NCI-H524 (cell line): ENCODE results near the gene TPD52L1.
A peak's percentile ranks its signal among the peaks of the same experiment; 100 is the strongest.
"Not testable (repeated sequence)": the region's sequence is repeated elsewhere in the genome, so short reads cannot be mapped to it uniquely, and the experiment has no call there.

Experiments
- DNase-seq, 2 experiments: peaks; one replicate each; lab custom pipeline; 2025; lab: John Stamatoyannopoulos, UW

TPD52L1 gene, protein sequence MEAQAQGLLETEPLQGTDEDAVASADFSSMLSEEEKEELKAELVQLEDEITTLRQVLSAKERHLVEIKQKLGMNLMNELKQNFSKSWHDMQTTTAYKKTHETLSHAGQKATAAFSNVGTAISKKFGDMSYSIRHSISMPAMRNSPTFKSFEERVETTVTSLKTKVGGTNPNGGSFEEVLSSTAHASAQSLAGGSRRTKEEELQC

DNA sequence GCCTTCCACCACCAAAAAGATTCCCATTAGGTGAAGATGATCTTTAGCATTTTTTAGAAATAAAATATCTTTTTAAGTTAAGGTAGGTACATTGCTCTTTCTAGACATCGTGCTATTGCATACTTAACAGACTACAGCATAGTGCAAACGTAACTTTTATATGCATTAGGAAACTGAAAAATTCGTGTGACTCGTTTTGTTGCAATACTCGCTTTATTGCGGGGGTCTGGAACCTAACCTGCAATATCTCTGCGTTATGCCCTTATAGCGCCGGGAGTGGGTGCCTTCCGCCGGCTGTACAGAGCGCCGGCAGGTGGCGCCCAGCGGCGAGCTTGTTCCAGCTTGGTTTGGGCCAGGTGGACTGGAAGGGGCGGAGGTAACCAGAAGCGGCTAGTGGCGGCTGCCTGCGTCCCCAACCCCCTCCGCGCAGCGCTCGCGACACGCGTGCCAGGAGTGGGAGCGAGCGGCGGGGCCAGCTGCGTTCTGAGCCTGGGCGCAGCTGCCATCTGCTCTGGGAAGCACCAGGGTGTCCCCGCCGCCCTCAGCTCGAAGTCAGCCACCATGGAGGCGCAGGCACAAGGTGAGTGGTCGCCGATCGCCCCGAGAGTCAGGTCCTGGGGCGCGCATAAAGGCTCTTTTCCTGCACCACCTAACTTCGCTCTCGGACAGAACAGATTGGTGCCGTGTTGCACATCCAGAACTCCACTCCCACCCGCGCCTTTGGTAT is at the start of gene TPD52L1:
TPD52L1 (plus strand) TSS at position 383 of the 727 bp plus-strand sequence; CDS start at position 562, 179 bp downstream.
- DNase-seq, result peak; percentile 81 to 94

DNA sequence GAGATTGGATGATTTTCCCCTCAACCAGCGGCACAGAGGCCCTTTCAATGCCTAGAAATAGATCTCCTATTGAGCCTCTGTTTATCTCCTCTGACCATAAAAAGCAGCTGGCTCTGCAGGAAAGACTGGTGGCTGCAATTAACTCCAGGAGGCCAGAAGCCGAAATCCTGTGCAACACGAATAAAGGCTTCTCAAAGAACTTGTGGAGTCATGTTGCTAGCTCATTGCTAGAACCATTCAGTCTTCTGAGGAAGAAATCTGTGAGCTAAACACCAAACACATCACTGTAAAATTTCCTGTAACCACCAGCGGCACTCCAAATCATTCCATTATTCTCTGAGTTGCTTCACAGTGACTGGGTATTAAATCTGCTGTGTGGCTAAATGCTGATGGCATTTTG is 49.1 kb upstream of the TPD52L1 start:
- peak in 1 of 2 experiments; percentile 13 for DNase-seq

DNA sequence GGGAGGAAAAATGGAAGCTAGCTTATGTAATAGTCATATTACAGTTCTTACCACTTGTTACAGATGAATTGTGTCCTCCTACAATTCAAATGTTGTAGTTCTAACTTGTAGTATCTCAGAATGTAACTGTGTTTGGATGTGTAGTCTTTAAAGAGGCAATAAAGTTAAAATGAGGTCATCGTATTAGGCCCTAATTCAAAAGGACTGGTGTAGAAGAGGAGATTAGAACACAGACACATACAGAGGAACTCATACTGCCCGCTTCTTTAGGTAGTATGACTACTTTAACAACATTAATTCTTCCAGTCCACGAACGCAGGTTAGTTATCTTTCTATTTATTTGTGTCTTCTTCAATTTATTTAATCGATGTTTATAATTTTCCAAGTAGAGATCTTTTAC is 46.5 kb upstream of the TPD52L1 start:
- DNase-seq, result no peak

DNA sequence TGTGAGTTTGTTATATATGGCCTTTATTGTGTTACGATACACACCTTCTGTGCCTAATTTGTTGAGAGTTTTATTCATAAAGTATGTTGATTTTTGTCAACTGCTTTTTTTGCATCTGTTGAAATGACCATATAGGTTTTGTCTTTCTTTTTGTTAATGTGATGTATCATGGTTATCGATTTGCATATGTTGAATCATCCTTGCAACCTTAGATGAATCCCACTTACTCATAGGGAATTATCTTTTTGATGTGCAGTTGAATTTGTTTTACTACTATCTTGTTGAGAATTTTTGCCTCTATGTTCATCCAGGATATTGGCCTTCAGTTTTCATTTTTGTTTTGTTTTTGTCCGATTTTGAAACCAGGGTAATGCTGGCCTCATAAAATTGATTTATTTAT is 45.7 kb upstream of the TPD52L1 start:
- DNase-seq, result no peak

DNA sequence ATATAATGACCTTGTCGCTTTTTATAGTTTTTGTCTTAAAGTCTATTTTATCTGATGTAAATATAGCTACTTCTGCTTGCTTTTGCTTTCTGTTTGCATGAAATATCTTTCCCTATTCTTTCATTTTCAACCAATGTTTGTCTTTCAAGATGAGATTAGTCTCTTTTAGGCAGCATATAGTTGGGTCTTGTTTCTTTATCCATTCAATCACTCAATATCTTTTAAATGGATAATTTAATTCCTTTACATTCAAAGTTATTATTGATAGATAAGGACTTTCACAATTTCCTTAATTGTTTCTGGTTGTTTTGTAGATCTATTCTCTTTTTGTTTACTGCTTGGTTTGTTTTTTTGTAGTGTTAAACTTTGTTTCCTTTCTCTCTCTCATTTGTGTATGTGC is 43.5 kb upstream of the TPD52L1 start:
- no peak for DNase-seq

DNA sequence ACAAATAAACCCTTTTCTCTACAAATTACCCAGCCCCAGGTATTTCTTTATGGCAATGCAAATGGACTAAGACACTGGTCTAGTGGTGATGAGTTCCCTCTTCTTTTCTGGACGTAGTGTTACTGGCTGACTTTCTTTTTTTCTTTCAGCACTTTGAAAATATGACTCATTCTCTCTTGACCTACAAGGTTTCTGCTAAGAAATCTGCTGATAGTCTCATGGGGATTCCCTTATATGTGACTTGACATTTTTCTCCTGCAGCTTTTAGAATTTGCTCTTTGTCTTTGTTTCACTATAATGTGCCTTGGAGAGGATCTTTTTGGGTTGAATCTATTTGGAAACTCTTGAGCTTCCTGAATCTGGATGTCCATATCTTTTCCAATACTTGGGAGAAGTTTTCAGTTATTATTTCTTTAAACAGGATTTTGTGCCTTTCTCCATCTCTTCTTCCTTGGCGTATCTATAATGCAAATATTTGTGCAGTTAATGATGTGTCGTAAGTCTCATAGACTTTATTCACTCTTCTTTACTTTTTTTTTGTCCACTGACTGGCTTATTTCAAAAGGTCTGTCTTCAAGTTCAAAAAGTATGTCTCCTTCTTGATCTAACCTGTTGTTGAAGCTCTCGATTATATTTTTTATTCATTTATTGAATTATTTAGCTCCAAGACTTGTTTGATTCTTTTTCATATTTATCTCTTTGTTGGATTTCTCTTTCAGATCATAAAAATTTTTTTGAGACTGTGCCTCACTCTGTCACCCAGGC is 42.2 kb upstream of the TPD52L1 start:
- DNase-seq, result no peak

DNA sequence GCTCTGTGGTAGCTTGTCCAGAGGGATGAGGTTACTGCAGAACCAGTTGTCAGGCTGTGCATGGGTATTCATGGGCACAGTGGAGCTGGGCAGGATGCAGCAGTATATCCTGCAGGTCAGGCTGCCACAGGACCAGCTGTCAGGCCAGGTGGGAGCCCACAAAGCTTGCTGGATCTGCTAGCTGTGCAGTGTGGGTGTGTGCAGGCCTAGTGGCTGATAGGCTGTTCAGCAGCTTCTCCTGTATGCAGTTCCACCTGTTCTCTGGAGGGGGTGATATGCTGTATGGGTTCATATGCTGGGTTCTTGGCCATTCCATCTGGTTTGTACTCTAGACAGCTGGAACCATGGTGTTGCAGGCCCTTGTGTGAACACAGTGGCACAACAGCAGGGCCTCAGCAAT is 40.6 kb upstream of the TPD52L1 start:
- peak in 1 of 2 experiments; percentile 20 for DNase-seq

DNA sequence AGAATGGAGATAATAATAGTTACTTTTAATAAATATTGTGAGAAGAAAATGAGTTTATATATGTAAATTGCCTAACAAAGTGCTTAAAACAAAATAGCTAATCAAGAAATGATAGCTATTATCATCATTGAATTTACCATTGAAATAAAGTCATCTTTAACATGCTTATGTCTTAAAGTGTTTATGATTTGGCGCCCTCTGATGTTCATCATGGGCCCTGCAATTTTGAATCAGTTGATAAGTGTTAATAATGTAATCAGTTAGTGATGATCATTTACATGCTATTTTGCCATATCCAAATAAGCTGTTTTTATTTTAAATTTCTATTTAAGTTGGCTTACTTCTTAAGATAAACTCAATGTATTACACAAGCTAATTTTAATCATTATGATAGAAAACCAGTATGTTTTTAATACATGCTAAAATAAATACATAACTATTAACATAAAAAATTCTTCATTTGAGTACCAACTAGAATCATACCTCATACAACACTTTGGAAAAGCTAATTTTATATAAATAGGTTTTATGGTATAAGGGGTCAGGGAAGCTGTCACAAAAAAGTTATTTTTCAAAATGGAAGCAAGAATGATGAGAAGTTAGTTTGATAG is 39.2 kb upstream of the TPD52L1 start:
- peak; percentile 42 to 75 for DNase-seq

DNA sequence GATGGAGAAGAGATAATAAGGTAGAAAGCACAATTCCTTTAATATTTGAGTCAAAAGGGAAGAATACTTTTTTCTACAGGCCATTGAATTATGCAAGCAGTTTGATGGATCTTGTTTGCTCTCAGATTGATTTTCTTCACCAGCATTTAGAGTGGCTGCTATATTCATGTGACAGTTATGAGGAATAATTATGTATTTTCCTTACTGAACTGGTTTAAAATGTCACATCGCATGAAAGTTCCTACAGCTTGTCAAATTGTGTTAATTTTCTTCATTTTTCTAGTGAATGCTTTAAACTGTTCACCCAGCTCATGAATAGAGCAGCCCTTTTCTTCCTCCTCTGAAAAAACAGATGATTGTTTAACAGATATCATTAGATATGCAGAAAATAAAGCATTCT is 37.4 kb upstream of the TPD52L1 start:
- DNase-seq, result no peak

DNA sequence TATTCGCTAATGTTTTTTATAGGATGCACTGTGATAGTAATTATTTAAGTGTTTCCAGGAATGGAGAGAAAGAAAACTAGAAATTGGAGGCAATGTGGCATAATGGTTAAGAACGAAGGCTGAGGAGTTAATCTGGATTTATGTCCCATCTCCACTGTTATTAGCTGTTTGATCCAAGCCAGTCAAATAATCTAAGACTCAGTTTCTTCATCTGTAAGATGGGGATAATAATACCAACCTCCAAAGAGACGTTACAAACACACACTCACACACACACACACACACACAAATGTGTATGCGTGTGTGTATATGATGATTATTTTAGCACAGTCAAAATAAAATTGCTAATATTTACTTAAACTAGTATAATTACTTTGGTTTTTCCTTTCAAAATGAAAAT is 36.9 kb upstream of the TPD52L1 start:
- DNase-seq, result no peak

DNA sequence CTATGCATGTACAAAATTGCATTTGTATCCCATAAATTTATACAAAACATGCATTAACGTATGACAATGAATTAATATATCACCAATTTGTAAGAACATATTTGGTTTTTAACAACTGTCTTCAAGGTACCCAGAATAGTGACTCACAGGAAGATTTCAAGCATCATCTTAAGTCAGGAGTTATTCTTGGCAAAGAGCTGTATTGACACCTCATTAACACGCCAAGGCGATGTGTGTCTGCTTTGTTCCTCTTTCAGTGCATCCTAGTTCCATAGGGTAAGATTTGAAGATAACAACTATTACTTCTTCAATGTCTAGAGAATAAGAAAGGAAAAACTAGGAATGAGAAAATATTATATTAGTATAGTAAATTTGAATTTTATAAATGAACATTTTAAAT is 35.8 kb upstream of the TPD52L1 start:
- DNase-seq, result no peak

DNA sequence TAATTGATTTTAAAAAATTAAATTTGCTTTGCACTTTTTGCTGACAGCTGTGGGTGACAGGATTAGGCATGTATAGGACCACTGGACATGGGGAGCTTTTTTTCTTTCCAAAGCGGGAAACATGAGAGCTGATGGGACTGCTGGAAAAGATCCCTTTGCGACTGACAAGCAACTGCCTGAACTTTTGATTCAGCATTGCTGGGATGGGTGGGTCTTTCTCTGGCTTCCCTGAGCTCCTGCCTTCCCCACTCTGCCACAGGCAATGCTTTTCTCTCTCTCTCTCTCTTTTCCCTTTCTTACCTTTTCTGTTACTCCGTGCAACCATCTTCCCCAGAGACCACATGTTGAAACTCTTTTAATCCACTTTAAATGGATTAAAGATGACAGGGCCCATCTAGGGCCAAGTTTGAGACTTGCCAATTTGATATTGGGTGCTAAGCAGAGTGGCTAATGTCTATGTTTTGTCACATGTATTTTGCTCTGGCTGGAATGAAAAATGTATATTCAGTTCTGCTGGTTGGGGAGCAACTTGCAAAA is 33.5 kb upstream of the TPD52L1 start:
- peak; percentile 20 to 72 for DNase-seq

DNA sequence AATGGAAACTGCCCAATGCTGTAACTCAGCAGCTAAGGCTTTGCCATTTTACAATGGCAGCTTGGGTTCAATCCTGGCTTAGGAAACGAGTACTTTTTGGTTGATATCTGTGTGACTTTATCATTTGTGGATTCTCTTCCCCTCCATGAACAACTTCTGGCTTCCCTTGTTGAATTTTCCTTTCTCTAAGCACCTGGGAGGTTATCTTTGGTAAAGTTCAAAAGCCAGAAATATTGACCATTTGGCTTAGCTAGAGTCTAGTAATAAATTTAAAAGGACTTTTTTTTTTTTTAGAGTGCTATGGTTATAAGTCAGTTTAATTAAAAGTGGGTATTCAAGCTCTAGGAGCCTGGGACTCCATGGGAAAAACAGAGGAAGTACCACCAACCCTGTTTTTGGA is 31.7 kb upstream of the TPD52L1 start:
- no peak for DNase-seq

DNA sequence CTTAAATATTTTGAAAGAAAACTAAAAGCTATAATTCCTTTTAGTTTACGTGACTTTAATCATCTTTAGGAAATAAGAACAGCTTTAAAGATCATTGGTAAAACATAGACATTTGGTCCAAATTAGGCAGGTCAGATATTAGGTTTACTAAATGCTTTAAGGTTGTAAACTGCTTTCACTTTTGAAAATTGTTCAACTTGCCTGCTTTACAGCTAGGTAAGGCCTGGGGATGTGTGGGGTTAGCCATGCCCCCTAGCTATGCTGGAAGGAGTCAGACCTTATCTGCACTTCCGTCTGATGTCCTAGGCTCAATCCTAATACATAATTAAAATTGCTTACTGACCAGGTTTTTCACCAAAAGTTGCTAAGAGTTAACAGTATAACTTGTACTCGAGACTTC is 30.5 kb upstream of the TPD52L1 start:
- no peak for DNase-seq

DNA sequence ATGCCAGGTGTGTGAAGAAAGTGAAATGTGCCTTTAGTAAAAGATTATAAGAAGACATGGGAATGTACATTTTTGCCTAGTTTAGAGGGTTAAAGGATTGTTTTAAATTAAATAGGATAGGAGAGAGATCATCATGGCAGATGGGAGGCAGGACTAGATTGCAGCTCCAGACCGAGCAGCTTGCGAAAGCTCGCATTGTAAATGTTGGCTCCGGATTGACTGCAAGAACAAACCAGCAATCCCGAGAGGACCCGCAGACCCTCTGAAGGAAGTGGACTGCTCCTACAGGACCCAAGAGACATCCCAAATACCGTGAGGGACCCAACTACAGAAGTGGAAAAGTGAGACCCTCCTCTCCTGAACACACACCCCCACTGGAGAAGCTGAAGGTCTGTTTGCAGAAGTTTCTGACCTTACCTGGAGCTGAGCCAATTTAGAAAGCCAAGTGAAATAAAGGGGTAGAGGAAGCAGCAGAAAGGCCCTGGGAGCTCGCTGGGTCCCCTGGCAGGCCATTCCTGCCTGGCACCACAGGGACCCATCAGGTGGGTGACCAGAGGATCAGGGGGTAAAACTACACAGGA is 30.0 kb upstream of the TPD52L1 start:
- DNase-seq, result no peak

DNA sequence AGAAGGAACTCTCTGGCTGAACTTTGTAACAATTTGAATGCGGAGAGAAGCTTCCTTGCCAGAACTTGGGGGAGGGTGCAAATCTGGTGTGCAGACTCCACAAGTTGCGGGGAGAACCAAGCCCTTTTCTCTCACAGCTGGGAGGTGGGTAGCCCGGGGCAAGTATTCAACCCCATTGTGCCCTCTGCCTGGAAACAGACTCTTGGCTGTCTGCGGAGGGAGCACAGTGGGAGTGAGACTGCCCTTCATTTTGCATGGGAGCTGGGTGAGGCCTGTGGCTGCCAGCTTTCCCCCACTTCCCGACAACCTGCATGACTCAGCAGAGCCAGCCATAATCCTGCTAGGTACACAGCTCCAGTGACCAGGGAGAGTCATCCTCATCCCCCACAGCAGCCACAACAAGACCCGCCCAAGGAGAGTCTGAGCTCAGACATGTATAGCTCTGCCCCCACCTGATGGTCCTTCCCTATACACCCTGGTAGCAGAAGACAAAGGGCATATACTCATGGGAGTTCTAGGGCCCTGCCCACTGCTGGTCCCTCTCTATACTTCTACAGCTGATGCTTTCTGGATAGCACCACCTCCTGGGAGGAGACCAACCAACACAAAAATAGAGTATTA is 29.4 kb upstream of the TPD52L1 start:
- no peak for DNase-seq

DNA sequence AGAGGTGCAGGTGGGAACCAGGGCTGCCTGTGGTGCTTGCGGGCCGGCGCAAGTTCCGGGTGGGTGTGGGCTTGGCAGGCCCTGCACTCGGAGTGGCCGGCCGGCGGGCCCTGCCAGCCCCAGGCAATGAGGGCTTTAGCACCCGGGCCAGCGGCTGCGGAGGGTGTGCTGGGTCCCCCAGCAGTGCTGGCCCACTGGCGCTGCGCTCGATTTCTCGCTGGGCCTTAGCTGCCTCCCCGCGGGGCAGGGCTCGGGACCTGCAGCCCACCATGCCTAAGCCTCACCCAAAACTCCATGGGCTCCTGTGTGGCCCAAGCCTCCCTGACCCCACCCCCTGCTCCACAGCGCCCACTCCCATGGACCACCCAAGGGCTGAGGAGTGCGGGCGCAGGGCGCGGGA is 27.7 kb upstream of the TPD52L1 start:
- DNase-seq, result not testable (repeated sequence)

DNA sequence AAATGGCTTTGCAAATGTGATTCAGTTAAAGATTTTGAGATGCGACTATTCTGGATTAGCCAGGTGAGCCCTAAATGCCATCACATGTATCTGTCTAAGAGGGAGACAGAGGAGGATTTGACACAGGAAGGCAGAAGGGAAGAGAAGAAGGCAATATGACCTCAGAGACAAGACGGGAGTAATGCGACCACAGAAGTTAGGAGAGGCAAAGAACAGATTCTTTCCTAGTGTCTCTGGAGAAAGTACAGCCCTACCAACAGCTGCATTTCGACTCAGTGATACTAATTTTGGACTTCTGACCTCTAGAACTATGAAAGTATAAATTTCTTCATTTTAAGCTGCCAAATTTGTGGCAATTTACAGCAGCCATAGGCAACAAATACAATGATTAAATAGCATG is 24.2 kb upstream of the TPD52L1 start:
- no peak for DNase-seq

DNA sequence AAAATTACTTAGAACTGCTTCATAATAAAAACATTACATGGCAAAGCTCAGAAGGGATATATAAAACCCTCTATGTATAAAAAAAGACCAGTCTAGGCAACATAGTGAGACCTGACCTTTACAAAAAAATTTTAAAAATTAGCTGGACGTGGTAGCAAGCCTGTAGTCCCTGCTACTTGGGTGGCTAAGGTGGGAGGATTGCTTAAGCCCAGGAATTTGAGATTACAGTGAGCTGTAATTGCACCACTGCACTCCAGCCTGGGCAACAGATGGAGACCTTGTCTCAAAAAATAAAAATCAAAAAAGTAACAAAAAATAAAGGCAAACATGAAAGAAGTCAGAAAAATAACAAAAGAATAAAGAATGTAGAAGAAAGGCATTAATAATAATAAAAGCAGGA is 21.5 kb upstream of the TPD52L1 start:
- no peak for DNase-seq

DNA sequence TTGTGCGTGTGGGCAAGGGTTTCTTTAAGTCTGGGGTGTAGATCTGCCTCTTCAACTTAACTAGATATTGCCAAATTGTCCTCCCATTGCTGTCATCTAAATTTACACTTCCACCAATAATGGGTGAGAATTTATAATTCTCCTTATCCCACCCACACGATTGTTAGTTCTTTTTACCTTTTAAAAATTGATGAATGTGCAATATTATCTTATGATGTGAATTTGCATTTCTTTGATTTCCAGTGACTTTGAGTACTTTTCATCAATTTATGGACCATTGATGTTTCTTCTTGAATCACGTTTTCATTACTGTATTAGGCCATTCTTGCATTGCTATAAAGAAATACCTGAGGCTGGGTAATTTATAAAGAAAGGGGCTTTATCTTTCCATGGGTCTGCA is 17.2 kb upstream of the TPD52L1 start:
- no peak for DNase-seq

DNA sequence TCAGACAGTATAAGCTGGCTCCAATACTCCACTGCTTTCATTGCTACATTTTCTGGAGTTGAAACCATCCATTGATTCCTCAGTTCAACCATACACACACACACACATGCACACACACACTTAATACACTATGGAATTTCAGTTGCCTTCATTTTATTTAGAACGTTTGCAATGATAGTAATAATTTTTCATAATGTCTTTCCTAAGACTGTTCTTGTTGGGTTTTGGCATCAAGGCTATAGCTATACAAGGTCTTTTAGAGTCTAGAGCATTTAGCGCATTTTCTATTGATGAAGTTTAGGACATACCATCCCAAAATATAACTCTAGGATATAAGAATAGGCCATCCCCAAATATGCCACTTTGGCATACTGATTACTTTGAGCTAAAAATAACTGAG is 15.5 kb upstream of the TPD52L1 start:
- no peak for DNase-seq

DNA sequence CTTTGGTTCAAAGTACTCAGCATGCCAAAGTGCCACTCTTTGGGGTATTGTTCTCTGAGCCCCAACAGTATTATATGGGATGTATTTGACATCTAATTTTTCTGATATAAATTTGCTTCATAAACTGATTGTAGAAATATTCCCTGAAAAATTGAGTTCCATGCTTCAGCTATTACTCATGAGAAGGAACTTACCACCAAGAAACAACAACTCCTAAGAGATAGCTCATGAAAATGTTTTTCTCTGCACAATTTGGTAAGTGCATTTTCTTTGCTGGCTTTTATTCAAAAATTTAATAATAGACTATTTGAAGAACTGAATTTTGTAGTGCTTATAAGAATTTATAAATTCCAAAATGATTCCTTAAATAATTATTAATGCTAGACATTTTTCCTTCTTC is 12.8 kb upstream of the TPD52L1 start:
- DNase-seq, result no peak
